Activated CD4-positive, alpha-beta T cell treated with anti-CD3 and anti-CD28 coated beads, Interleukin-2, amount 50 U/mL, for 24 hours (primary cell): Measurements from ENCODE around the gene PDE1C.
"Not testable (repeated sequence)": the region's sequence is repeated elsewhere in the genome, so short reads cannot be mapped to it uniquely, and the experiment has no call there.

ENCODE experiments used
- DNase-seq, 2 donors: peaks; one replicate each; pipeline ENCODE4 v3.0.0-alpha.2; 2020; ENCODE audit warnings: low read depth in 1 of 2, low spot score in 1 of 2

The PDE1C gene

DNA sequence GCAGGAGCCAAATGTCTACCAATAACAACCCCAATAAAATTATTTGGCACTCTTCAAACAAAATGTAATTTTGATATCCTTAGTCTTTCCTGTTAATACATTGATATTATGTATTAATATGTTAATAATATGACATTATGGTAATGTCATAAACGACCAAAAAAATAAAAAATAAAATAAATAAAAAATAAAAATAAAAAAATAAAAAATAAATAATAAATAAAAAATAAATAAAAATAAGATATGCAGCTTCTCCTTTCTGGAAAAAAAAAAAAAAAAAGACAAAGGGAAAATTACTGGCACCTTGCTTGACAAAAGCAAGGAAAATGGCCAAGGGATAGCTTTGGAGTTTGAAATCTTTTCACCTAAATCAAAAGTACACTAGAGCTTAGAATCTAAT, 214.7 kb downstream of the PDE1C start:
- no peak for DNase-seq

DNA sequence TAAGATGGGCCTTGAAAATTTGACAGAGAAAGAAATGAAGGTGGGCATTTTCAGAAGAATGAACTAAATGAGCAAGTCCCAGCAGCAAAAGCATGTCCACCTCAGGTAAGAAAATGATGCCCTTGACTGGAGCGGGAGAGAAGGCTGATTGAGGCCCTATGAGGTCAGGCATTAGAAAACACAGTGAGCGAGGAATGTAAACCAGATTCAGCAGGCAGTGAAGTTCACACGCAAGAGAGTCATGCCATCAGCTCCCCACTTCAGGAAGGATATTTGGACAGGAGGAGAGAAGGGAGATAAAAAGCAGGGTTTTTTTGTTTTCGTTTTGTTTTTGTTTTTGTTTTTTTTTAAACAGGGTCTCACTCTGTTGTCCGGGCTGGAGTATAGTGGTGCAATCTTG, 216.8 kb downstream of the PDE1C start:
- no peak for DNase-seq

DNA sequence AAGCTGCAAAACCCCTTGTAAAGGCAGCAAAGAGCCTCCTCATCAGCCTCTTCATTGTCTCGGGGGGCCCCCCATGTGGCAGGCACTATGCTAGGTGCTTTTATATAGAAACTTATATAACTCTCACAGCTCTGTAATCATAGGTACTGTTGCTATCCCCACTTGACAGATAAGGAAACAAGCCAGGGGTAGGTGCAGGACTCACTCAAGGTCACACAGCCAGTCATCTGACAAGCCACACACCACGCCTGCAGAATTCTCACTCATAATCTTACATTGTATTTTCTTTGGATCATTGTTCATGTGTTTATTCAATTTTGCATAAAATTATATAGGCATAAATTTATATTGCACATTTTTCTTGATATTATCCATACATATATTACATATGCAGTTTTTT, 217.7 kb downstream of the PDE1C start:
- no peak for DNase-seq

GRCh38 chr7:31851119-31851518, 219.1 kb downstream of the PDE1C start:
- DNase-seq, result no peak

DNA sequence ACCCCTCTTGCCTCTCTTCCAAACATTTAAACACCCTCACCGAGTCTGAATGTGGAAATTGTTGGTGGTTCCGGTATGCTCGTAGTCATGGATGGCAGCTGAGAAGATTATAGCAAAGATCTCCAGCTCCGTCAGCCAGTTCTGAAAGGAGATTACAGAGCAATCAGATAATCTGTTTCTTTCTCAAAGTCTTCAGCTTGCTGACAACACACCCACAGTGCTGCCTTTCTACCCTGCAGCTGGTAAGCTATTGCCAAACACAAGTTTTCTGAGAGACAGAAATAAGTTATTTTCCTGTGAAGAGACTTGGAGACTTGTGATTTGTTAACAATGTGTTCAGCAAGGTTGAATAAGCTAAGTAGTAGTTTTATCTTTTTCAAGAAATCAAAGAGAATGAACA, 219.6 kb downstream of the PDE1C start:
- no peak for DNase-seq

DNA sequence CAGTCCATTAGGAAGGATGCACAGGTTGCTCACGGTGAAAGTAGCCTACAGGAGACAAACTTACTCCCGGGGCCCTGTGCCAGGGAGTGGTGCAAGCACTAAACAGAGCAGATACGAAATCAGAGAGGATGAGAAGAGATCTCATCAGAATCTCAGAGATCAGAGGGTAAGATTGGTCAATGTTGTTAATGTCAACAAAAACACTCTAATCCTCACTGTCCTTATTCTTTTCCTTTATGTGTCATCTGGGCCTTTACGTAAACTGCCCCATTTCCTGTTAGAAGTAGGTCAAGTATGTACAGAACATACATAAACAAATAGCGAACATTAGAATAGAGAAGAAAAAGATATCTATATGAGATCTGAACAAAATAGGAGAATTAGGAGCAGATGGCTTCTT, 220.1 kb downstream of the PDE1C start:
- DNase-seq, result no peak

DNA sequence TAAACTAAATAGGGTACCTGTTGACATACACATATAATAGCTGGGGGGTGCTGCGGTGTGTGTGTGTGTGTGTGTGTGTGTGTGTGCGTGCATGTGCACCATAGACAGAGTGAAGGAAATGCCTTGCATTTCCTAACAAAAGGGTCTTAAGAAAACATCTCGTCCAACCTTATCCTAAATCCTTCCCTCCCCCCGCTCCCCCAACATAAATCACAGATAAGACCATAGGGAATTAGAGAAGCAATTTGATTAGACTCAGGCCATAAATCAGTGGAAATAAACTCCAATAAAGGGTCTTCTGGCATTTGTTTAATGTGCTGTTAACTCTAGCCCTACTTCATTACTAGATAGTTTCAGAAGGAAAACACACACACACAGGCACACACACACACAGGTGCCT, 234.7 kb downstream of the PDE1C start:
- no peak for DNase-seq

- DNase-seq, result not testable (repeated sequence)
Measured at GRCh38 chr7:31833625-31834024, 236.6 kb downstream of the PDE1C start.

DNA sequence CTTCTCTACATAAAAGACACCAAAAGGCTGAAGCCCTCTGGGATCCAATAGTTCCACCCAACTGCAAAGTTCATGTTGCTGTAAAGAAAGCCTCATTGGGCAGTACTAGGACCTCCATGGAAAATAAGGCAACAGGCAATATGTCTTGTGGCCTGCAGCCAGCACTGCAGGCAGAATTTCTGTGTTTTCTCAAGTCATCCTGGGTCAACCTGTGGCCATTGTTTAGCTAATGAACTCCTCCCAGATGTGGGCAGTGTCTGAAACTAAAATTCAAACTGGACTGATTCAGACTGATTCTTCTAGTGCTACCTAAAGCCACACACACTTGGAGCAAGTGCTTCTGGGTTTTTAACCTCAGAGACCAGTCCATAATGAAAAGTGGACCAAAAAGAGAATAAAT, 241.7 kb downstream of the PDE1C start:
- DNase-seq, result no peak

GRCh38 chr7:31825576-31825975, 244.6 kb downstream of the PDE1C start:
- no peak for DNase-seq

GRCh38 chr7:31819031-31819430, 251.2 kb downstream of the PDE1C start:
- DNase-seq, result no peak

DNA sequence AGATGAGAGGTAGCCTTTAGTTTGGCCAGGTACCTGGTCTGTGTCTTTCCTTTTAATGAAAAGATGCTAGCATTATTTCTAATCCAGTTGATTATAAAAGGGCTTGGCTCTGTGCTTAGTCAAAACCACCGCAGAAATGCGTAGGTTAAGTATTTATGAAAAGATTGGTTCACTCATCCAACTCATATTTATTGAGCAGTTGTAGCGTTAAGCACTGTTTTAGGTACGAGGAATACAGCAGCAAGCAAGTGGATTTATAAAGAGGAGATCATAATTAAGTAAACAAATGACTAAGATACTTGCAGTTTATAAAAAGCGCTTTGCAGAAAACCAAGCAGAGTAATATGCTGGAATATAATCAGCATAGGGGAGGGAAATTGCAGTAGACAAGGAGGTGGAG, 253.4 kb downstream of the PDE1C start:
- no peak for DNase-seq

DNA sequence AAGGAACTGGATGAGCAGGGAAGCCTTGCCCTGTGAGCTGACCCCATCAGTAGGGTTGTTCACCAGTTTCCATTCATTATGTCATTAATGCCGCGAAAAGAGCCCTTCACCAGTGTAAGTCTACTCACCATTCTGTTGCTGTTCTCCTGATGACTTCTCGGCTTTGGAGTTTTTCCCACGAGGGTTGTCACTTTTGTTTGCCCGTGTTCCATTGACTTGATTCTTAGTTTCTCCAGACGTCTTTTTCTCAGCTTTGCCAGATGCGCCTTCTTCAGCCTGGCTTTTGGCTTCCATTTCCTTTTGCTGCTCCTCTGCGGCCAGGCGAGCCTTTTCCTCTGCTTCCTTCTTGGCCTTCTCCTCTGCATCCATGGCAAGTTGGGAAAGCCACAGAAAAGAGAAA, 254.4 kb downstream of the PDE1C start:
- no peak for DNase-seq

DNA sequence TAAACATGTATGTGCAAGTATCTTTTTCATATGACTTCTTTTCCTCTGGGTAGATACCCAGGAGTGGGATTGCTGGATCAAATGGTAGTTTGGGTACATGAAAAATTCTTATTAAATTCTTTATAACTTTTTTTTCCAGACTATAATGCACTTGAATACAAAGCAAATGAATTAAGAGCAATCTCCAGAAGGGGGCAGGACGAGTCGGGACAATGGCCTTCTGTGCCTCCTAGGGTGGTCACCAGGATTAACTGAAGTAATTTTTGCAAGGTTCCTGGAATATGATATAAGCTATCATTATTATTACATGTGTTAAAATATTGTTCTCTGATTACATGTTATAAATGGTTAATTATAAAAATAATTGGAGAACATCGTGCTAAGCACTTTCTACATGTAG, 256.0 kb downstream of the PDE1C start:
- no peak for DNase-seq

- DNase-seq, result no peak
Measured at GRCh38 chr7:31811650-31812461, 258.4 kb downstream of the PDE1C start.

- no peak for DNase-seq
Measured at GRCh38 chr7:31805209-31805818, 264.9 kb downstream of the PDE1C start.

- no peak for DNase-seq
Measured at GRCh38 chr7:31796375-31796774, 273.8 kb downstream of the PDE1C start.

- no peak for DNase-seq
Measured at GRCh38 chr7:31794851-31795344, 275.3 kb downstream of the PDE1C start.

DNA sequence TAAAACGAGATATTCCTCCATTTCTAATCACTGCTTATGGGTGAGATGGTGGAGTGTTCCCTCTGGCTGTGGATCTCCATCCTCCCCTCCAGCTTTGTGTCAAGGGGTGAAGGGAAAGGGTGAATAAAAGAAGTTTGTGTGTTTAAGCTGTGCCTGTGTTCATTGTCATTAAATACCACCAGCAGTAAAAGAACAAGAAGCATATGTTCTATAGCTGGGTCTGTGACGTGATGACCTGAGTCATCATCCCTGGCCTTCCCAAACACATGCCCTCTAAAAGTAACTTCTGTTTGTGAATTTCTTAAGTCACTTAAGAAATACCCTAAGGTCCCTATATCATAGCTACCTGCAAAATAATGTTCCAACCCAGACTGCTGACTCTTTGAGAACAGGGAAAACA, 278.3 kb downstream of the PDE1C start:
- DNase-seq, result no peak

DNA sequence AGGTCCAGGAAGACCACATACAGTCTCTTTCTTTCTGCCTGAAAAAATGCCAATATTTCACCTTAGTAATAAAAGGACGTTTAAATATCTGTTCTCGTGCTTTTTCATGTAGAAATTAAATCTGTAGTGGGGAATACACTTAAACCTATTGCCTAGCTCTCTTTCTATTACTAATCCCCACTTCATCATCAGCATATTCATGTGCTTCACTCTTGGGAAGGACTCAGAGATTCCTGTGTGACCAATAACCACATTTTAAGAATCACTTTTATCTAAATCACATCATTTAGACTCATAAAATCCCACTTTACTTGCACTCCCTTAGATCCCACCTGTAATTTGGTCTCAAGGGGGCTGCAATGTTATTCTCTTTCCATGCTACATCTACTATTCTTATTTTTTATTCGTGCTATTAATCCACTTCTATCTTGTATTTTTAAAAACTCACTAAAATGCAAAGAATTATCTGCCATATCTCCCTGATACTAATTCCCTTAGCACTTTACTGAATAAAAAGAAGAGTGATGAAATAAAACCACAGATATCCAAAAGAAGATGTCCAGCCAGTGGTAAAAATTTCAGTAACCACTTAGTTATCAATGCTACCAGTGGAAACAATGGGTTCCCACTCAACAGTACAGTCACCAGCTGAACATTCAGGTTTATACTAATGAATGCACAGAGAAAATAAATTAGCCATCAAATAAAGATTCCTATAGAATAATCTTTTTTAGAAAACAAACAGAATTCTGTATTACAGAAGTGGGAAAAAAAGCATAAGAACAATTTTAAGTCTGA, 281.1 kb downstream of the PDE1C start:
- DNase-seq, result no peak

DNA sequence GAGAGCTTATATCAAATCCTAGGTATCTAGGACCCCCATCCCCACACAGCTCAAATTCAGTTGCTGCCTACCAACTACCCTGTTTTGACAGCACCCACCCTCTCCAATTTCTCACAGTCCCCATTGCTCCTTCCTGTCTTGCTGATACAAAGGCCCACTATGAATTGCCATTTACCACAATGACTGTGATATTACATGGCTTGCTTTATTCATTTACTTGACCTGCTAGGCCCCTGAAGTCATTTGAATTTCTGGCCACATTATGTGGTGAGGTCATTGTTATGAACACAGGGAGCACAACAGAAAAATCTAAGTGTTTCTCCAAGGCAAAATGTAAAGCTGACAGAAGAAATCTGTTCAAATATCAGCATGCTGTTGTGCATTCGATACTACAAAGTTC, 281.8 kb downstream of the PDE1C start:
- no peak for DNase-seq

GRCh38 chr7:31786326-31786725, 283.9 kb downstream of the PDE1C start:
- no peak for DNase-seq
